OCI-M2 (cell line): Measurements from ENCODE around the gene SUN5.

Experiments
- DNase-seq: peaks from one replicate; lab custom pipeline; 2025; ENCODE audit not compliant: unreplicated experiment; lab: John Stamatoyannopoulos, UW

SUN5 gene

GRCh38 chr20:33026779-33027759 is 22.8 kb upstream of the SUN5 start:
- no peak for DNase-seq

DNA sequence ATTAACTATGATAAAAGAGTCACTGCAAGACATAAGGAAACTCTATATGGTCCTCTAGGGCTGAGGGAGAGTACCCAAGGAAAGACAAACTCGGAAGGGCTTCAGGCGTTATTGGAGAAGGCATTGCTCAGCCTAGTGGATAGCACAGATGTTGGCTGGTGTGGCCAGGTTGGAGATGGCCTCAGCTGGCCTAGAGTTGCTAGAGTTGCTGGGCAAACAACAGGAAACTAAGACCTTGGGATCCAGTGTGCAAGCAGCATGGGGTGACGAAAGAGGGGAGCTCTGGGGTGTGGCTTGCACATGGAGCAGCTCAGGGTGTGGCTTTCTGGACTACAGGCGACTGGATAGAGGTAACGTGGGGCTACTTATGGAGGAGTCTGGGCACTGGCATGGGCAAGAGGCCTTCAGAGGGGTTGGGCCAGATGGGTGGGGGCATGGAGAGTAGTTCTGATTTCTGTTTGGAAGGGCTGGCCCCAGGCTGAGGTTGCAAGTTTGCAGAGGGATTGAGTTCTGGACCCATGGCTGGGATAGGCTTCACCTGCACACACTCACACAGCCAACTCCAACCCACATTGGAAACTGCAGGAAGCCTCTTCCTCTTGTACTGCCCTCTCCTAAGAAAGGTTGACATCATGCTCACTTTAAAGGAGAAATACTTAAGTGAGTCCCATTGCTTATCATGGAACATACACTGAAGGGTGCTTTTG is 22.0 kb upstream of the SUN5 start:
- no peak for DNase-seq

DNA sequence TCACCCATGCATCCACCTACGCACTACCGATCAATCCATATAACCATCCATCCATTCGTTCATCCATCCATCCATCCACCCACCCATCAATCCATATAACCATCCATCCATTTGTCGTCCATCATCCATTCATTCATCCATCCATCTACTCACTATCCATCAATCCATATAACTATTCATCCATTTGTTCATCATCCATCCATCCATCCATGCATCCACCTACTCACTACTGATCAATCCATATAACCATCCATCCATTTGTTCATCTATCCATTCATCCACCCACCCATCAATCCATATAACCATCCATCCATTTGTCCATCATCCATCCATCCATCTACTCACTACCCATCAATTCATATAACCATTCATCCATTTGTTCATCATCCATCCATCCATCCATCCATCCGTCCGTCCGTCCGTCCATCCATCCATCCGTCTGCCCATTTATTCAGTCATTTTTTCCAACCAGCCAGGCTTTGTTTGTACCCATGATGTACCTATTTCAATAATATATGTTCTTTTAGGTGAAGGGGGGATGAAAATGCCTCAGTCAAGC is 21.2 kb upstream of the SUN5 start:
- no peak for DNase-seq

DNA sequence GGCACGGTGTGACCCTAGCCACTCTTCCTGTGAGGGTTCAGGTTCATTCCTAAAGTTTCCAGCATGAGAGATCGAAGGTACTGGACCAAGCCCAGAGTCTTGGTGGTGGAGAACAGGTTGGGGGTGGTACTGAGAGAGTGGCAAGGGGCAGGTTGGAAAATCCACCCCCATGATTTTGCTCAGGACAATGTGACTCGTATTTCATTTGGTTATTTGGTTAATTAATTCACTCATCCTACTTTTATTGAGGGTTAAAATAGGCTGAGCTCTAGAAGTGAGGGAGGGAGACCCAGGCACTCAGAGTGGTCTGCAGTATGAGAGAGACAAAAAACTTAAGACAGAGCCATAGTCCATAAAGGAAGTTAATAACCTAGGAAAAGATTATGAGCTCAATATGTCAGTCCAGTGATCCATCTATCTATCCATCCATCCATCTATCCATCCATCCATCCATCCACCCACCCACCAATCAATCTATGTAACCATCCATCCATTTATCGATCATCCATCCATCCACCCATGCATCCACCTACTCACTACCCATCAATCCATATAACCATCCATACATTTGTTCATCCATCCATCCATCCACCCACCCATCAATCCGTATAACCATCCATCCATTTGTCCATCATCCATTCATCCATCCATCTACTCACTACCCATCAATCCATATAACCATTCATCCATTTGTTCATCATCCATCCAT is 20.5 kb upstream of the SUN5 start:
- no peak for DNase-seq

GRCh38 chr20:33024243-33024560 is 20.0 kb upstream of the SUN5 start:
- DNase-seq: no peak

DNA sequence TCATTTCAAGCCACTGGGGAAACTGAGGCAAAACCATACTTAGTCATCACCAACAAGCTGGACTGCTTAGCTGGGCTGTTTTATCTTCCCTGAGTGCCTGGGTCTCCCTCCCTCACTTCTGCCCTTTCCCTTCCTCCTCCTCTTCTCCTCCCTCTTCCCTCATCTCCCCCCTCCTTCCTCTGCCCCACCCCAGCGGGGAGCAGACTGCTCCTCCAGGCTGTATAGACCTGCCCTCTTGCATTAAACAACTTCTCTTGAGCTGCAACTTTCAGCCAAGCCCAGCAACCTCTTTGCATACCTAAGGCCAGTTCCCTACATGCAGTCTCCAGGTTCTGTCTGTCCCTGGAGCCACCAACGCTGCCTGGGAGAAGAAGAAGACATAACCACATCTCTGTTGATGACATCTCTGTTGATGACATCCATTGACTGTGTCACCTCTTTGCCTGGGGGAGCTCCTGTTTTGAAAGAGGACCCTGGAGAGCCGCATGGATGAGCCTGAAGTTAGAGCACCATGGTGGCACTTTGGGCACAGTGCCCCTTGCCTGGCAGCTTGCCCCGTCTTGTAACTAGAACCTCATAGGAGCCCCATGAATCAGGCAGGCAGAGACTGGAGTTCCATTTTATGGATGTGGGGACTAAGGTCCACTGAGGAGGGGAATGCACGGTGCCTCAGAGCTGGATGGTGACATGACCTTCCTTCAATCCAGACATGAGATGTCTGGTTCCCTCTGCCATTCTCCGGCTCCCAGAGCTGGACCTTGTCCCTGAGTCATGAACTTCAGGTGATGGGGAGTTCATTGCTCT is 19.4 kb upstream of the SUN5 start:
- no peak for DNase-seq

DNA sequence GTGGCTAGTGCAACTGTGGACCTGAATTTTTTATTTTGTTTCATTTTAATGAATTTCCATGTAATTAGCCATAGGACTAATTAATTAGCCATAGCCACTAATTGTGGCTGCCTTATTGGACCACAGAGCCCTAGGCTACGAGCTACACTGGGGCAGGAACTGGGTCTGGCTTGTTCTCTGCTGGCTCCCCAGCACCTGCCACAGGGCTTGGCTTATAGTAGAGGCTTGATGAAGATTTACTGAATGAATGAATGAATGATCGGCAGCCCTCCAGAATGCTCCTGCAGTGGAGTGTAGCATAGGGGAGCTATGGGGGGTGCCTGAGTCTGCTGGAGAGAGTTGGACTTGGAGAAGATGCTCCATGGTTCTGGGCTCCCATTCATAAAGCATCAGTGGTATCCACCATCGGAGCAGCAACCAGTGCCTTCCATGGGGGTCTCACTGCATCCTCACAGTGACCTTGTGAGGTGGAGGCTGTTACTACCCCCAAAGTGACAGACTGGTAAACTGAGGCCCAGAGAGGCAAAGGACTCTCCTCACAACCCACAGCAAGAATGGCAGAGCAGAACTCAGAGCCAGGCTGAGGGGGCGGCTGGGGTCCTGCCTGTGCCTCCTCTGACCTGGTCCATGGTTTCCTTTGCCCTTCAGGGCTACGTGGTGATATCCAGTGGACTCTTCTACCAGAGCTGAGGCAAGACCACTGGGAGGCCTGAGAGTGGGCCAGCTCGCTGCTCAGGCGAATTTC is 18.6 kb upstream of the SUN5 start:
- DNase-seq: no peak

- no peak for DNase-seq
These were observed 18.1 kb upstream of the SUN5 start for GRCh38 chr20:33022289-33022688.

DNA sequence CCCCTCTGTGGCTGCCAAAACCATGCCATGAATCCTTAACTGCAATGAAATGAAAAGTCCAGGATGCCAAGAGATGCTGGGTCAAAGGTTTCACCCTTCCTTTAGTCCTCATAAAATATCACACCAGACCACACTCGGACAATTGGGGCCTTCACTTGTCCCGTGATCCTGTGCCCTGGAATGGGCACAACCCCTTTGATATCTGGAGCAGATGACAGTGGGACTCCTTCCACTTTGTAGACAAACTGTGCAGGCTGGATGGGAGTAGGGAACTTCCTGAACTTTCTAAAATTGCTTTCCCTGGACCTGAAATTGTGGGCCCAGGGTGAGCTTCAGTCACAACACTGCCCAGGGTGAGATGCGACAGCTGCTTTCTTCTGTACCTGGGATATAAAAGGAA is 17.6 kb upstream of the SUN5 start:
- no peak for DNase-seq

DNA sequence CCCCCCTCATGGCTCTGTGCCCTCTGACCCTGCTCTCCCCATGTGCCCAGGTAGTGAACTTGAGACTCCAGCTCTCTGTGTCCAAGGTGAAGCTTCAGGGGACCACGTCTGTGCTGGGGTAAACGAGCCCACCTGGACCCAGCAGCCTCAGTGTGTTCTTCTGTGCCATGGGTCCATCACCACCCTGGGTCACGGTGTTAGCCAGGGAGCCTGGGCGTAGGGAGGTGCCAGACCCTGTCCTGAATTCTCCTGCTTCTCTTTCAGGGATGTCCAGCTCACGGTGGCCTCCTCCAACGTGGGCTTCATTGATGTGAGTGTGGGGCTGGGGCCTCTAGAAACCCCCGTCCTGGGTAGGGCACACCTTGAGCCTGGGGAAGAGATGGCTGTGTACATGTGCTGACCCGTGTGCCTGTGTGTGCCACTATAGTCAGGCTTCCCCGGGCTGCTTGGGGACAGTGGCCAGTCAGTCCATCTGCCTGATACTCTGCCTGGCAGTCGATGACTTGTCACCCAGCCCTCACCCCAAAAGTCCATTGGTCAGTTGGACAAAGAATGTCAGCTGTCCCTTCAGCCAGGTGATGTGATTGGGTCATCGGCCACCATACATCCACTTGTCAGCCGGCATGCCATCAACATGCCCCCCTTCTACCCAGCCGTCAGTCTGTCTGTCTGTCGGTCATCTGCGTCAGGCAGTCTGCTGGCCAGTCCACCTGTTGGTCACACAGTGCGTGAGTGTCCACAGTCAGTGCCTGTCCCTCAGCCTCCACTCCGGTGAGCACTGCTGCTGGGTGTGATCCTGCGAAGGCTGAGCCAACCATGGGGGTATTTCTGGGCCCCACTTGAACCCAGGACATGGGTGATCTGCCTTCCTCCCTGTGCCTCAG is 16.3 kb upstream of the SUN5 start:
- DNase-seq: no peak

DNA sequence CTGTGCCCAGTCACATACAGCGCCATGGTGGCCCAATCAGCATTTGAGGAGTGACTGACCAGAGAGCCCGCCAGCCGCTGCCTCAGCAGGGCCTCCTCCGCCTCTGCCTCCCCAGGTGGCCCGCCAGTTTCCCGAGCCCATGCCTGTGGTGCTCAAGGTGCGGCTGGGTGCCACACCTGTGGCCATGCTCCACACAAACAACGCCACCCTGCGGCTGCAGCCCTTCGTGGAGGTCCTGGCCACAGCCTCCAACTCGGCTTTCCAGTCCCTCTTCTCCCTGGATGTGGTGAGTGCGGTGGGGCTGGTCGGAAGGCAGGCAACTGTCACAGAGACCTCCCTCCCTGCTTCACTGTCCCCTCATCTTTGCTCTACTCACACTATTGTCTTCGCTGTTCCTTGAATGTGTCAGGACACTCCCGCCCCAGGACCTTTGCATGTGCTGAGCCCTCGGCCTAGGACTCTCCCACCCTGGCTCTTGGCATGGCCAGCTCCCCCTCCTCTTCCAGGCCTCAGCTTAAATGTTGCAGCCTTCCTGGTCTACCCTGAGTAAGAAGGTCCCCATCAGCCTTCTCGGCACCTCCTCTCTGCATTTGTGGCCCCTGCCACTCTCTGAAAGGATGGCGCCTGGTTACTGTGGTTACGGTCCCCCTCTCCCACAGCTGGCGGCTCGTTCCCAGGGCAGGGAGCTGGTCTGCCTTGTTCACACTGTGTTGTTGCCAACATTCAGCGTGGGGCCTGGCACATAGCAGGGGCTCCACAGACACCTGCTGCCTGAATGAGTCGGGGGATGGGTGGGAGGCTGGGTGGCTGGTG is 15.4 kb upstream of the SUN5 start:
- DNase-seq: no peak

- no peak for DNase-seq
These were observed 14.1 kb upstream of the SUN5 start for GRCh38 chr20:33018169-33018931.

GRCh38 chr20:33017542-33017941 is 13.3 kb upstream of the SUN5 start:
- no peak for DNase-seq

DNA sequence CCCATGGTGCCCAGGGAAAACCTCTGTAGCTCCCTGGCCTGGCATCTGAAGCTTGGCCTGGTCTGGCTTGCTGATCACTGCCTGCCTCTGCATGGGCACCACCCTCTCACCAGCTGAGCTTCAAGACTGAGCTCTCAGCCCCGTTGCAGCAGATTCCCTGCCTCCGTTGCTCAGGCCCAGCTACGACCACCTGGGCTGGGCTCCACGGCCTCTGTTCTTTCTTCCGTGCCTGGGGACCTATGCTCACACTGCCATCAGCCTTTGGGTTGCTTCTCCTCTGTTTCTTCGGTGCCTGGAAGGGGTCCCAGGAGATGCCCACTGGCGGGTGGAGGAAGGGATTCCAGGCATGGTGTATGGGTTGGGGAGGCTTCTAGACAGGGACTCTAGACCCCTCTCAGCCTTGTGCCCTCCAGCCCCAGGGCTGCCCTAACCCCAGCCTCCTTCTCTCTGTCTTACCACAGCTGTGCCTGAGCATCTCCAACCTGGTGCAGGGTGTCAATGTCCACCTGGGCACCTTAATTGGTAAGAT is 12.4 kb upstream of the SUN5 start:
- no peak for DNase-seq

DNA sequence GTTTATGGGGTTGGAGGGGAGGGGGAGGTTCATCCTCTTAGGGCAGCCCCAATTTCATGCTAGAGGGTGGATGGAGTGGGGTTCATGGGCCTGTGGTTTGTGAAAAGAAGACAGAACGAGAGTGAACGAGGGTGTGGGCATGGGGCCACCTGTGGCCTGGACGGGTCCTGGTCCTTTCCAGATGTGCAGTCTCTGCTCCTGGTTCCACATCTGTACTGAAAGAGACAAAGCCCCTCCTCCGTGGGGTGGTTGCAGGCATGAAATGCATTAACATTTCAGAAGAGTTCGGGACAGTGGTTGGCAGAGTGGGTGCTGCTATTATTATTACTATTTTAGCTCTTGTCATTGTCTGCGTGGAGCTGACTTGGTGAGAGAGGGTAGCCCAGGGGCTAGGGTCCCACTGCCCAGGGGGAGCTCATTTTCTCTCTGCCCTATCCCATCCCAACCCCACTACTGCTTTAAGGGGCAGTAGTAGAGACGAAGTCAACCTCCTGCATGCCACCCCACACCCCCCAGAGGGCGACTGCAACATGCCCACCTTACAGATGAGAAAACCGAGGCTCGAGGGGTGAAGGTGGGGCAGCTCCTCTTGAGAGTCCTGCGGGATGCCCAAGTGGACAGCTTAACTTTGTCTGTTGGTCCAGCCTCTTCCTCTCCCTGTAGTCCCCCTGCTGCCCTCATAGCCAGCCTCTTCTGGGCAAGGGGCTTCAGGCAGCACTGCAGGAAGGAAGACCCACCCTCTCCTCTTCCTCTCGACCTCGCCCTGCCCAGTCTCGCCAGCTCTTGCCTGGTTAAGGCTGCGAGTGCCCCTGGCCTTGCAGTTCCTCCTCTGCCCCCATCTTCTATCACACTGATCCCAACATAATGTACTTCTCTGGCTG is 11.7 kb upstream of the SUN5 start:
- DNase-seq: no peak

GRCh38 chr20:33015114-33015484 is 10.9 kb upstream of the SUN5 start:
- DNase-seq: no peak
